Natural killer cell (primary cell): Measurements from ENCODE around the gene OSBPL10. TPM values are rescaled to one million over a fixed set of nuclear protein-coding genes. Genes with fewer than 3 reads are reported as not detected.
A peak's percentile ranks its signal among the peaks of the same experiment; 100 is the strongest.

Experiments used
- ATAC-seq, 3 donors: fragments of 150-1000 bp in 2 of 3; fragments of 200-7000 bp in 1 of 3; cut with Tn5 transposase; 1 replicate in 1 of 3; 2 replicates in 2 of 3; pipeline ENCODE4 v1.10.0; 2021; ENCODE audit warnings: mild to moderate bottlenecking in 2 of 3, moderate library complexity in 2 of 3
- DNase-seq, 2 donors: peaks; one replicate each; pipeline versions ENCODE4 v3.0.0 to v3.0.0-alpha.2; 2013 to 2021; ENCODE audit warnings: mixed read lengths in 1 of 2
- H3K27ac ChIP-seq: one replicate; pipeline ENCODE4 v1.5.1; 2013; ENCODE audit warnings: mild to moderate bottlenecking, low read length
- H3K27me3 ChIP-seq: one replicate; pipeline ENCODE4 v1.6.1; 2013; ENCODE audit warnings: low read length; ENCODE audit not compliant: control insufficient read depth, insufficient read depth
- H3K36me3 ChIP-seq: one replicate; pipeline ENCODE4 v1.6.1; 2013; ENCODE audit warnings: low read length; ENCODE audit not compliant: control insufficient read depth, insufficient read depth
- H3K4me1 ChIP-seq: one replicate; pipeline ENCODE4 v1.6.1; 2013; ENCODE audit warnings: low read length; ENCODE audit not compliant: control insufficient read depth, insufficient read depth
- H3K4me3 ChIP-seq: one replicate; pipeline ENCODE4 v1.5.1; 2013; ENCODE audit warnings: low read length
- H3K9me3 ChIP-seq: one replicate; pipeline ENCODE4 v1.6.1; 2013; ENCODE audit warnings: low read length; ENCODE audit not compliant: control insufficient read depth, insufficient read depth
- H3K27ac Mint-ChIP-seq, 2 donors: one replicate each; pipeline ENCODE4 v1.8.0; 2022; ENCODE audit warnings: mild to moderate bottlenecking in 2 of 2, mixed read lengths in 2 of 2, moderate library complexity in 1 of 2
- H3K27me3 Mint-ChIP-seq, 2 donors: one replicate each; pipeline ENCODE4 v1.8.0; 2022; ENCODE audit warnings: low read depth in 2 of 2, mixed read lengths in 2 of 2
- H3K36me3 Mint-ChIP-seq: one replicate; pipeline ENCODE4 v1.8.0; 2022; ENCODE audit warnings: mixed read lengths
- H3K4me1 Mint-ChIP-seq, 2 donors: one replicate each; pipeline ENCODE4 v1.8.0; 2022; ENCODE audit warnings: mixed read lengths in 2 of 2
- H3K4me3 Mint-ChIP-seq: one replicate; pipeline ENCODE4 v1.8.0; 2022; ENCODE audit warnings: mild to moderate bottlenecking, moderate library complexity, mixed read lengths
- H3K9me3 Mint-ChIP-seq, 2 donors: one replicate each; pipeline ENCODE4 v1.8.0; 2022; ENCODE audit warnings: mixed read lengths in 2 of 2
- CTCF ChIP-seq: fragments of 200-600 bp; IDR thresholded peaks from one replicate; pipeline ENCODE4 v1.8.0; 2022; ENCODE audit warnings: antibody characterized with exemption
- WGBS: methylation state at CpG from one replicate; pipeline ENCODE4 v1.1.7; 2013; ENCODE audit warnings: missing lambda C conversion rate; ENCODE audit not compliant: insufficient coverage; 5-methylcytosine and 5-hydroxymethylcytosine counted together
- intact Hi-C: fragments of 100-400 bp; cut with micrococcal nuclease; formaldehyde crosslinking; loops from one replicate; pipeline ENCODE4 v1.14.2; 2022
- total RNA-seq, 4 donors: library from RNA; stranded (reverse); fragments of 120-200 nt in 1 of 4; gene quantifications; one replicate each; pipeline versions ENCODE4 v1.2.3 to v1.2.4, GENCODE V29; 2013 to 2022

OSBPL10 gene
- total RNA-seq, 3 donors from 2014 or later (not counting 1 experiment from before 2014, with no cell fraction given) = 1.00 to 3.6 (median 1.6) TPM

- Histone ChIP-seq H3K4me1 (no peaks in the 10 kb centered on the region), H3K27me3 (no peaks in the 10 kb centered on the region), H3K36me3 (no peaks in the 10 kb centered on the region), H3K4me3 (no peak overlapping the region), H3K9me3 (peaks cover 5% of the 10 kb centered on the region), H3K27ac (peak overlapping the region; percentile 45)
- WGBS = 34% methylated on average over 4 of the region's 4 CpGs
- DNase-seq (no peak), ATAC-seq (no peak)
- Mint-ChIP-seq H3K4me3 (no peak overlapping the region), H3K9me3 (peaks cover 2% of the 10 kb centered on the region in 2 donors), H3K4me1 (no peaks in the 10 kb centered on the region), H3K27ac (no peak overlapping the region), H3K27me3 (peaks cover 13 to 31% of the 10 kb centered on the region in 2 donors), H3K36me3 (no peaks in the 10 kb centered on the region)
- intact Hi-C loops = no loop called here
- no peak for TF ChIP-seq CTCF
These were observed 28.9 kb downstream of the OSBPL10 start for GRCh38 chr3:31952205-31952604.

GRCh38 chr3:31948280-31948679 is 32.8 kb downstream of the OSBPL10 start:
- Mint-ChIP-seq H3K27me3 (peaks cover 15 to 25% of the 10 kb centered on the region in 2 donors), H3K36me3 (no peaks in the 10 kb centered on the region), H3K27ac (no peak overlapping the region), H3K4me1 (no peaks in the 10 kb centered on the region), H3K9me3 (no peaks in the 10 kb centered on the region), H3K4me3 (no peak overlapping the region)
- peaks cover 7% of the 10 kb centered on the region for H3K4me1 ChIP-seq
- no peak overlapping the region for H3K27ac ChIP-seq
- H3K9me3 ChIP-seq = no peaks in the 10 kb centered on the region
- ATAC-seq (no peak), DNase-seq (no peak)
- no peak for TF ChIP-seq CTCF
- intact Hi-C loops = no loop called here
- H3K27me3 ChIP-seq = no peaks in the 10 kb centered on the region
- no peak overlapping the region for H3K4me3 ChIP-seq
- H3K36me3 ChIP-seq = no peaks in the 10 kb centered on the region
- WGBS = 87% methylated on average over 6 of the region's 6 CpGs

GRCh38 chr3:31947671-31948091 is 33.4 kb downstream of the OSBPL10 start:
- peak overlapping the region; percentile 55 for H3K27ac ChIP-seq
- intact Hi-C loops = no loop called here
- H3K4me1 Mint-ChIP-seq = no peaks in the 10 kb centered on the region
- H3K4me3 Mint-ChIP-seq = no peak overlapping the region
- H3K9me3 Mint-ChIP-seq = peaks cover 0 to 3% of the 10 kb centered on the region in 2 donors
- no peak for ATAC-seq
- H3K36me3 Mint-ChIP-seq = no peaks in the 10 kb centered on the region
- no peaks in the 10 kb centered on the region for H3K9me3 ChIP-seq
- no peak overlapping the region for H3K4me3 ChIP-seq
- TF ChIP-seq CTCF = no peak
- 62% methylated on average over 6 of the region's 6 CpGs for WGBS
- no peak overlapping the region for H3K27ac Mint-ChIP-seq
- peaks cover 15 to 25% of the 10 kb centered on the region in 2 donors for H3K27me3 Mint-ChIP-seq
- no peaks in the 10 kb centered on the region for H3K27me3 ChIP-seq
- H3K4me1 ChIP-seq = peaks cover 7% of the 10 kb centered on the region
- H3K36me3 ChIP-seq = no peaks in the 10 kb centered on the region
- no peak for DNase-seq

- ATAC-seq = no peak
- H3K4me1 Mint-ChIP-seq = no peaks in the 10 kb centered on the region
These were observed 33.9 kb downstream of the OSBPL10 start for GRCh38 chr3:31947162-31947561.

More at GRCh38 chr3:31947162-31947561, 33.9 kb downstream of the OSBPL10 start:
- Mint-ChIP-seq H3K27ac (no peak overlapping the region), H3K27me3 (peaks cover 12 to 25% of the 10 kb centered on the region in 2 donors), H3K36me3 (no peaks in the 10 kb centered on the region), H3K9me3 (peaks cover 0 to 3% of the 10 kb centered on the region in 2 donors), H3K4me3 (no peak overlapping the region)
- intact Hi-C loops = no loop called here
- no peak for TF ChIP-seq CTCF
- DNase-seq = no peak
- H3K4me1 ChIP-seq = peaks cover 7% of the 10 kb centered on the region
- no peaks in the 10 kb centered on the region for H3K9me3 ChIP-seq
- no peak overlapping the region for H3K4me3 ChIP-seq
- H3K27me3 ChIP-seq = no peaks in the 10 kb centered on the region
- H3K36me3 ChIP-seq = no peaks in the 10 kb centered on the region
- peak overlapping the region; percentile 55 for H3K27ac ChIP-seq
- 92% methylated on average over 4 of the region's 4 CpGs for WGBS
